GM19328 (cell line): ENCODE measurements around the gene ZNF777.

Experiments used
- ATAC-seq: cut with Tn5 transposase; IDR thresholded peaks from one replicate; pipeline ENCODE4 v1.9.1; 2021; ENCODE audit warnings: mild to moderate bottlenecking, moderate library complexity; ENCODE audit not compliant: unreplicated experiment

Gene ZNF777

DNA sequence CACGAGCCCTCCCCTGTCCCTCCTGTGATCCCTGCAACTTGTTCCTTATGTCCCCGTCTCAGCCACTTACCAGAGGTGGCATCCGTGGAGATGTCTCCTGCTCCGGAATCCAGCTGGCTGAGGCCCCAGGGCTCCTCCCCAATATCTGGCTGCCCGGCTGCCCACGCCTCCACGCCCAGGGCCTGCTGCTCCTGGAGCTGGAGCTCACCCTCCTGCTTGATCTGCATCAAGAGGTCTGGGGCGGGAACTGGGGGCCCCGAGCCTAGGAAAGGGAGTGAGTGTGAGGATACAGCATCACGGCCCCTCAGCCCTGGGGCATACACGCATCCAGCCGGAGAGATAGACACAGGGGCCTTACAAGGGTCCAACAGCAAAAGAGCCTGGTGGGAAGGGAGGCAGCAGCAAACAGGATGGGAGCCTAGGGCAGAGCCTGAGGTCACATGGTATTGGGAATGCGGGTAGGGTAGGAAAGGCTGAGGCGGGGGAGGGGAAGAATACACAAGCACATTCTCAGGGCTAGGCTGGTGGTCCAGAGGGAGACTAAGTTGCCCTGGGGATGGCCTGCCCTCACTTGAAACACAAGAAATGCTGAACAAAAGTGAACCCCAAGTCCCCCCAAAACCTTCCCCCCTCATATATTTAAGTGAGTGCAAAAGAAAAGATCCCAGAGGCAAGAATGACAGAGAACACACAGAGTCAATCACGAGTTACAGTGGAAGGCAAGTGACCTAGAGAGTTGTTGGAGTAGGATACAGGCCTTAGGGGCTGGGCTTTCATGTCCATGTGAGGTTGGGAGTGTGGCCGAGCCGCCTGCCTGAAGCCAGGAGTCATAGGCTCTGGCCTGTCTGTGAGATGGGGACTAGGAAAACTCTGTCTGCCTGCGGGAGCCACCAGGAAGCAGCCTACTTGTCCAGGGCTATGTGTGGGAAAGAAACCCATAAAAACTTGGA is 16.9 kb upstream of the ZNF777 start:
- ATAC-seq = no peak

DNA sequence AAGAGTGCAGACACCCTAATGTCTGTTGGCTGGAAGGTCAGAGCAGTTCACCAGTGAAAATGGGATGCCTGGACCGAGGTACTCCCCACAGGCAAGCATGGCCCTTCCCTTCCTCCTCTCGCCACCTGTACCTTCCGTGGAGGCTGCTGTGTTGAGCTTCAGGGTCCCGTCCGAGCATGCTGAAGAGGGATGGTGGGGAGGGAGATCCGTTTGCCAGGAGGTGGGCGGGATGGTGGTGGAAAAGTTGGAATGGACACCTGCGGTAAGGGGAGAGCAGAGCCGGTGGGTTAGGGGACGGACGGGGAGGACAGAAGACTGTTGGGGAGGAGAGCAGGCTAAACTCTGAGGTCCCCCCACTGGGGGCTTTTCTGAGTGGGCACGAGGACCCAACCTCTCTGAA is 15.9 kb upstream of the ZNF777 start:
- no peak for ATAC-seq

DNA sequence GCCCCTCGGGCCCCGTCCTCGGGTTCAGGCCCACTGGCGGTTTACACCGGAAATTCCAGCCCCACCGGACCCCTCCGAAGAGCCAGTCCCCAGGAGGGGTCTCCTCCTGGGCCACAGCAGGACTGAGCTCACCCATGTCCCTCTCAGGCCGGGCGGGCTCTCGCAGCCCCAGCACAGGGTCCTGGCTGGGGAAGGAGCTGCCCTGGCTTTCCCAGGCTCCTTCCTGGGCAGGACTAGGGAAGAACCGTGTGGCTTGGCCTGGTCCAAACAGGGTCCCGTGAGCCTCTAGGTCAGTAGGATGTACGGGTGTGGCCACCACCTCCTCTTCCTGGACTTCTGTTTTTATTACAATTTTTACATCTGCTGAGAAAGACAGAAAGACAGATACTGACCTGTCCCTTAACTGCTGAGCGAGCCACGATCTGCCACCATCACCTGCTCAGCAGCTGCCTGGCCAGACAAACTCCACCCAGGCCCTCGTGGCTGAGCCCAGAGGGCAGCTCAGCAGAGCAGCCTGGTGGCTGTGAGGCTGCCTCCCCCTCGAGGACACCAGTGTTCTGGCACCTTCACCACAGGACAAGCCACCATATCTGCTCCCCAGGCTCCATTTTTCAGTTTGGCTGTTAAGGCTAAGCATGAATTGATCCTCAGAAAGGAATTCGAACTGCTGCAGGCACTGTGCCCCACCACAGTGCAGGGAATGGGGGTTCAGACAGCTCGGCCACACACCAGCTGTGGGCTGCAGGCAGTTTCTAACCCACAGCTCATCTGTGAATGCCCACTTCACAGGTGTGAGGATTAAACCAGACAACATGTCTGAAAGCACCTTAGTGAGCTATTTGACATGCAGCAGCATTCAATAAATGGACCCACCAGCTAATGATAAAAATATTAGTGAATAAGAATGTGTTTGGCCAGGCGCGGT is 14.5 kb upstream of the ZNF777 start:
- no peak for ATAC-seq

DNA sequence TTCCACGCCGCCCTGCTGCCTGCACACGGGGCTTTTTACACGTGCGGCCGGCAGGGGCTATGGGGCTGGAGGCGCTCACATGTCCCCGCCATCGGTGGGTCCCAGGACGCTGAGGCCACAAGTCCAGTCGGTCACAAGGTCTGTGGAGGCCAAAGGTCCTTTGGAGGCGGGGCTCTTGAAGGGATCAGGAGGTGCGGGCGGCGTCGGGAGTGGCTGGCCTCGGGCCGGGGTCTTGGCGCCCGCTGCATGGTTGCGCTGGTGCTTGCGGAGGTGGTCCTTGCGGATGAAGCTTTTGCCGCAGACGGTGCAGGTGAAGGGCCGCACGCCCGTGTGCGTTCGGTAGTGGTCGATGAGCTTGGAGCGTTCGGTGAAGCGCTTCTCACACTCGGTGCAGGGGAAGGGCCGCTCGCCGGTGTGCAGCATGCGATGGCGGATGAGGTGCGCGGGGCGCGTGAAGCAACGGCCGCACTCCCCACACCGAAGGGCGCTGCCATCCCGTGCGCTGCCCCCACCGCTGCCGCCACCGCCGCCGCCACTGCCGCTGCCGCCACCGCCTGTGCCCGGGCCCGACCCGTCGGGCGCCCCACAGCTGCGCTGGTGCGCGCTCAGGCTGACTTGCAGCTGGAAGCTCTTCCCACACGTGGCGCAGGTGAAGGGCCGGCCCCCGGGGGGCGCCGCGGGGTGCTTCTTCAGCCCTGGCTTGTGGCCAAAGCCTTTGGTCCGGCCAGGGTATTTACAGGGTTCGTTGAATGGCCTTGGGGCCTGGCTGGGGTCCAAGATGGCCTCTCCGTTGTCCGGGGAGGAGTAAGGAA is 13.7 kb upstream of the ZNF777 start:
- ATAC-seq = no peak

DNA sequence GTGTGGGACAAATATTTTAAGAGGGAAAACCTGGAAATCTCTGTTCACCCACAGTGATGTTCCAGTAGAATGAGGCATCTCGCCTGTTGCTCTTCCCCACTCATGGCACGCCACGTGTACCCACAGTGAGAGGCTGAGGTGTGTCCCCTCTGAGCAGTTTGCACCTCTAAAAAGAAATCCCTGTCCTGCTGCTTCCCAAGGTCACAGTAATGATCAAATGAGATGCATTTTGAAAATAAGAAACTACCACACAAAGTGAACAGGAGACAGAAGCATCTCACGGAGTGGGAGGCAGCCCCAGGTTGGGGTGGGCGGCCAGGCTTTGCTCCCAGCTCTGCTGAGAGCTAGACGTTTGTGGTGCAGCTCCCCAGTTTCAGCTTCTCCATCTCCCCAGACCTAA is 12.4 kb upstream of the ZNF777 start:
- no peak for ATAC-seq

DNA sequence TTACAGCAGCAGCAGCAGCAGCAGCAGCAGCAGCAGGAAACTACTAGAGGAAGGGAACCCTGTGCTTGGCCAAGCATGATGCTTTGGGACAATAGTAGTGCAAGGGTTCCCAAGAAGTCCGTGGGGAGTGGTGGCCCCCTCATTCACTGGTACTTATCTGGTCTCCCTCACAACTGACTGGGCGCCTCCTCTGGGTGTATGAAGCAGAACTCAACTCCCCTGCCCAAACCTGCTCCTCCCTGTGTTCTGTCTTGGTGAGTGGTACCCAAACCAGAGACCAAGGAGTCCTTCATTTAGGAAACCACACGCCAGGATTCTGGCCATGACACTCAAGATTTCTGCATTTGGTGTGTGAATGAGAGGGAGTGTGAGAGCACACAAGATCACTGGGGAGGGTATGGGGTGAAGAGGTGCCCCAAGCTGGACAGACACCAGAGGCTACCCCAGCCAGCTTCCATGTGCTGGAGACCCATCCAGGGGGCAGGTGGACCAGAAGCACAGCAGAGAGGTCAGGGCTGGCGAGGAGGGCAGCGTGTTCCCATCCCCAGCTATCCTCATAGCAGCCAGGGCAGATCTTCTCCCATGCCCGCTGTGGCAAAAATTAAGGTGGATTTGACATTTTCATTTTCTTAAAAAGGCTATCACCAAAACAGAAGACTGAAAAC is 10.6 kb upstream of the ZNF777 start:
- ATAC-seq = no peak

DNA sequence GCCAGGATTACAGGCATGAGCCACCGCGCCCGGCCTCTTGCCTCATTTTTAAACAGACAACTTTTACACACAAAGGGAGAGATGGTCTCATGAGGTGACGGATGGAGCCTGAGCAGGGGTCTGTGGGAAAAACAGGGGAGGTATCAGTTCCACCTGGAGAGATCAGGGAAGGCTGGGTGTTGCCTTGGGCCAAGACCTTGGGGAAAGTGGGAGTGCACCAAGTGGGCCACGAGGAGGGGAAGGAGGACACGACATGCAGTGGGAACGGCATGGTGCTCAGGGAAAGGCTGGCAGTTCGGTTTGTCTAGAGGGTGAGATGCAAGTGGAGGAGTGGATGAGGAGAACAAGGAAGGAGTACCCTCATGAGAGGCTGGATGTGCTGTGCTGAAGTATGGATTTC is 8.9 kb upstream of the ZNF777 start:
- no peak for ATAC-seq

DNA sequence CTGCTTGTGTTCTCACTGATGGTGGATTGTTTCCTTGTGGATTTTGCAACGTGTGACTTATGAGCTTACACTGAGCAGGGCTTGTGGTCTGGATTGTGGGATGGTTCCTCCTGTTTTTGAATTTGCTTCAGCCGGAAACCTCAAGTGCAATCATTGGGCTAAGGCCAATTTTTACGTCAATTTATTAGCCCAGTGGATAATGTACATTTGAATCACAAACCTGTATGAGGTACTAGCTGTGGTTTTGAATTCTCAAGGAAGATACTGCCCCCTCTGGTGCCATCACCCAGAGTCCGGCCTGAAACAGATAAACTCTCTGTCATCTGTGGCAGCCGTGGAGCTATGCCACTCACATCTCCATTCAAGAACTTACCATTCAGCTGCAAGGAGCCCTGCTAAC is 7.3 kb upstream of the ZNF777 start:
- no peak for ATAC-seq

DNA sequence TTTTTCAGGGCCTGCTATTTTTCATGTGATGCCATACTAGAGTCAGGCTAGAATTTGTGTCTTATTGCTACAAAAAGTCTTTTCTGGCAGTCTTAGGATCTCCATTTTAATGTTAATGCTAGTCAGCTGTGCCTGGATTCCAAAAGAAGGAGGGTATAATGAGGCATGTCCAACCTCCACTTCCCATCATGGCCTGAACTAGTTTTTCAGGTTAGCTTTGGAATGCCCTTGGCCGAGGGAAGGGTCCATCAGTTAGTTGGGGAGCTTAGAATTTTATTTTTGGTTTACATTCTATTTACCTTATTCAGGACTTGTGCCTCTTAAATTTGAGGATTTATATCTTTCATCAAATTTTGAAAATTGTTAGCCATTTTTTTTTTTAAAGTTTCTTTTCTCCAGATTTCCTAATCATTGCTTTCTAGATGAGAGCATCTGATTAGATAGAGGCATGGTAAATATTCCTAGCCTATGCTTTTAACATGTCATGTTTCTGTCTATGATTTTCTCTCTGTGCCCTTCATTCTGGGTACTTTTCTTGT is 6.5 kb upstream of the ZNF777 start:
- ATAC-seq = no peak

DNA sequence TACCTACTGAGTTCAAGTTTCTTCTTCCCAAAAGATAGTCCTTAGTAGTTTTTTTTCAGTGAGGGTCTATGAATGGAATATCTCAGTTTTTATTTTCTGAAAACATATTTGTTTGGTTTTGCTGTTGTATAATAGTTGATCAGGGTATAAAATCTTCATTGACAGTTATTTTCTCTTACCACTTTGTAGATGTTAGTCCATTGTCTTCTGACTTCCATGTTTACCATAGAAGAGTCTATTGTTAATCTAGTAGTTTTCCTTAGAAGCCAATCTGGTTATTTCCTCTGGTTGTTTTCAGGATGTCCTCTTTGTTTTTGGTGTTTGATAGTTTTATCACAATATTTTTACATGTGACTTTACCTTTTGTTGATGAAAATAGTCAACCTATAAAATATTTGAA is 5.5 kb upstream of the ZNF777 start:
- no peak for ATAC-seq

DNA sequence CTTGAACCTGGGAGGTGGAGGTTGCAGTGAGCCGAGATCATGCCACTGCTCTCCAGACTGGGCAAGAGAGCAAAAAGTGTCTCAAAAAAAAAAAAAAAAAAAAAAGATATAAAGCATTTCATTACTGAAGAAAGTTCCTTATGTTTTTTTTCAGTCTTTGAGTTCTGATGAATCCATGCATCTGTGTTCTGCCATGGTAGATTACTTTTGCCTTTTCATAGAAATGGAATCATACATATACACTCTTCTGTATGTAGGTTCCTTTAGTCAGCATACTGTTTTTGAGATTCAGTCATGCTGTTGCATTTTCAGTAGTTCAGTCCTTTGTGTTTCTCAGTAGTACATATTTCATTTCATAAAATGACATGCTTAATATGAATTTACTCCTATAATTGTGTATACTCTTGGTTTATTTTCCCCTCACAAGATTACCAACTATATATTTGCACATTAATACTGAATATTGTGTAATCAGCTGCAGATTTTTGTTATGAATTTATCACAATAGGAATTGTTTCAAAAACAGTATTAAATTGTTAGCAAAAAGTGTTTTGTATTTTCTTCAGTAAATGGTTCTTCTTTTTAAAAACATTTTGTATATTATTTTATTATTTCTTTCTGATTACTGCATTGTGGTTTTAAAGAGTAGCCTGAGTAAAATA is 2.8 kb upstream of the ZNF777 start:
- ATAC-seq = no peak

DNA sequence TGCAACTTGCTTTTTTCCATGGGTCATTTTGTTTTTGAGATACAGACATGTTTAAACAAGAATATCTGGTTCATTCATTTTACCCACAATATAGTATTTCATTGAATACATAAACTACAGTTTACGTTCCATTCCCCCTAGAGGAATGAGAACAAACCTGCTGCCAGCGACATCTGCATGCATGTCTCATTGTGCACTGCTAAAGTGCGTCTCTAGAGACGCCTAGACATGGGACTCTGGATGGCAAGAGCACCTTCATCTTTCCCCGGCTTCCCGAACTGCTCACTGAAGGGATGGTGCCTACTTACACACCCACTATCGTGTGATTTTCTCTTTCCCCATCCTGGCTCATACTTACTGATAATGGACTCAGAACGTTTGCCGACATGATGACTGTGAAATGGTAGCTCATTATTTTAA is 1.2 kb upstream of the ZNF777 start:
- ATAC-seq = no peak

DNA sequence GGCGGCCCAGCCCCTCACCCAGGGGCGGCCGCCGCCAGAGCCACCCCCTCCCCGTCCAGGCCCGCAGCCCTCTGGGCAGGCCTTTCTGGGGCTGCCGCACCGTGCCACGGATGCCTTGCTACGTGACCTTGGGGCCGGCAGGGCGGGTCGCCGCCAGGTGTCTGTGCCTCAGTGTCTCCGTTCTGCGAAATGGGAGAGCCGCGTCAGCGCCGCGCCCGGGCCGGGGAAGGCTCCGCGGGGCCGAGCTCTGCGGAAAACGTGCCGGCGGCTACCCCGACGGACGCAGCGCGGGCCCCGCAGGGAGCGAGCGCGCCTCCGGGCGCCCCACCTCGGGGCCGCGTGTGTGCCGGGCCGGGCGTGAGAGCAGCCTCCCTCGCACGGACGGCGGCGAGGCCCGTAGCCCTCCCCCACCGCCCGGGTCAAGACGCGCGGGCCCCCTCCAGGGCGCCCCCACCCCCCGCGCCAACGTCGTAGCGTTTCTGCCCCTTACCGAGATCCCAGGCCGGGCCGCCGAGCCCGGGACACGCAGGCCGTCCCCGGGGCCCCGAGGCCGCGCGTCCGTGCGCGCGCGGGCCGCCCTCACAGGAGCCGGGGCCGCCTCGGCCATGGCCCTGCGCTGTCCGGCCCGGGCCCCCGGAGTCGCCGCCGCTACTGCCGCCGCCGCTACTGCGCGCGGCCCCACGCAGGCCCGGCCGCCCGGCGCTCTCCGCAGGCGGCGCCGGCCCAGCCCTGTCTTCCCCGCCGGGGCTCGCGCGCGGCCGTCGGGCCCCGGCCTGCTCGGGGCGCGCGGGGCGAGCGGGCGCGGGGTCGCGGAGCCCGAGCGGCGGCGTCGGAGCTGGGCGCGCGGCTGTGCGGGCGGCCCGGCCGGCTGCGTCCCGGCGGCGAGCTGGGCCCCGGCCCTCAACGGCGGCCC is 1.1 kb downstream of the ZNF777 start:
- peak; percentile 39 for ATAC-seq

DNA sequence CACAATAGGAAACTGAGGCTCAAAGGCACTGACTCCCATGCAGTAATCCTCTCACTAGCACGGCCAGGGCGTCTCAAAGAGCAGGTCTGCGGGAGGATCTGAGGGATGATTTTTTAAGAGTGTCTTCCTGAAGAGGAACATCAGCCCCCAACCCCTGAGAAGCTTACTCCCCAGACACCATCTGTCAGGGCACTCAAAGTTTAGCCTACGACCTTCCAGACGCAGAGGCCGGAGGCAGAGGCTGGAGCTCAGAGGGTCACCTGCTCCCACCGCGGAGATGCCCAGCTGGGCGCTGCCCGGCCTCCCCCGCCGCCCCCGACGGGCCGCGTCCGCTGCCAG is 1.7 kb downstream of the ZNF777 start:
- no peak for ATAC-seq

DNA sequence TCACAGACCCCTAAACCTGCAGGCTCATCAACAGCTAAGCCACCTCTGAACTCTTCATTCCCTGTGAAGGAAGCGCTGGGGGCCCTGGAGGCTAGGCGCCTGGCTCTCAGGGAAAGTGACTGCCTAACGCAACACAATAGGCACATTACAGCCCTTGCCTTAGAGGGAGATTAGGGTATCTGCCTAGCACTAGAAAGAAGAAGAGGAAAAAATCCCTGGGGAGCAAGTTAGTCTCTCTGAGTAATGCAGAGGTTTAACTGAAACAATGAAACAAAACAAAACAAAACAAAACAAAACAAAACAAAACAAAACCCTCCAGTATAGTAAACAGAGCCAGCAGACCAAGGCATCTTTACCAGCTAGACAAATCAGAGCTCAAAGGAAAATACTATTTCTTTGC is 2.6 kb downstream of the ZNF777 start:
- no peak for ATAC-seq

DNA sequence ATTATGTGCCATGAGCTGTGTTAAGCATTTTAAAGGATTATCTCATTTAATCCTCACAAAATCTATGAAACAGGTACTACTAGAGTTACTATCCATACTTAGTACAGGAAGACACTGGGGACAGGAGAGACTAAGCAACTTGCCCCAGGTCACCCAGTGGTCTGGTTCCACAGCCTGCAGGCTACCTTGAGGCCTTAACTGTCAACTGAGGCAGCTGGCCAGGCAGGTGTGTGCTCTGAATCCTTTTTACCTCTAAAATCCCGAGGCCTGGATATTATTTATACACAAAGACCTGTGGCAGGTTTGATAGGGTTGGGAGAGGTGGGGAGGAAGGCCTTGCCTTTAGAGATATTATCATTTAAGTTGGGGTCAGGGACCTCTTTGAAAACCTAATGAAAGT is 3.1 kb downstream of the ZNF777 start:
- no peak for ATAC-seq

DNA sequence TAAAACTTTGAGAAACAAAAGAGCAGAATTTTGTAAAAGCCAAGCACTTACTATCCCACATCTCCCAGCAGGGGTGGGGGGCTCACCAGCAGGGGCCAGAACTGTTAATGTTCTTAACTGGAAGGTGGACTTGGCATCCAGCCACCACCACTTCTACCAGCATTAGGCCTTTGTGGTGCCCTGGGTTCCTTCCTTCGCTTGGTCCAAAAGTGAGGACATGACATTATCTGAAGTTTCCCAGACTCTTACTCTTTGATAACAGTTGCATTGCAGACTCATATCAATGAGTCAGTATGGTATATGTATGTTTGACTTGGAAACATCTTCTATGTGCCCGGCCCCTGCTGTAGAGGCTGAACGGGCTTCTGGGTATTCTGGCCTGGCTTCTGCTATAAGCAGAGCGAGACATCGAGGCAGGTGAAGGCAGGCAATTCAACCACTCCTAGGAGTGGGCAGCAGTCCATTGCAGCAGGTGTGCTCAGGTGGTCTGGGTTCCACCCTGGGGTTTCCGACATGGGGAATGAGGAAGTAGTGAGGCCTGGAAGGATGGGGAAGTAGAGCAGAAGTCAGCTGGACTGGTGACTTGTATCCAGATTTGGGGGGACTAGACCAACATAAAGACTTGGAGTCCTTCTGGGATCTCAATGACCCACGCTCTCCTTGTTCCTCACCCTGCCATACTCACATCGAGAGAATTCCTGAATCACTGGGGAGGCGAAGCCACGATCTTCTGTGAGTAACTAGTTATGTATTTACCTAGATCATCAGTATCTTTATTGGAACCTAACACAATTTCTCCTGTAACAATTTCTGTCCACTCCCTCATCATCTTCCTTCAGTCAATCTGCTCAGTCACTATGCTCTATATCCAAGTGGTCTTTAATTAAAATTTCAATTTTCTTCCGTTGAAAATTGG is 4.1 kb downstream of the ZNF777 start:
- ATAC-seq = no peak
